B cell (primary cell): ENCODE results near the gene YIPF5. TPM values are rescaled to one million over a fixed set of nuclear protein-coding genes. Genes with fewer than 3 reads are reported as not detected.

Experiments
- ATAC-seq: fragments of 200-7000 bp; cut with Tn5 transposase; one replicate; pipeline ENCODE4 v1.10.0; 2021; ENCODE audit warnings: low read depth, mild to moderate bottlenecking, moderate number of reproducible peaks, moderate library complexity
- CTCF ChIA-PET: fragments of 350-600 bp; sonication (Branson Sonifier 250); formaldehyde crosslinking; loops from one replicate; lab custom pipeline; 2021; ENCODE audit warnings: antibody characterized with exemption, inconsistent platforms; lab: Charles Lee
- POLR2A ChIA-PET: fragments of 350-600 bp; sonication (Branson Sonifier 250); formaldehyde crosslinking; loops from one replicate; lab custom pipeline; 2021; ENCODE audit warnings: antibody characterized with exemption; lab: Charles Lee
- DNase-seq: peaks from one replicate; pipeline ENCODE4 v3.0.0; 2013
- H2AFZ ChIP-seq: 2 replicates; pipeline ENCODE4 v1.6.1; 2012; ENCODE audit warnings: mild to moderate bottlenecking, low read depth, low read length; ENCODE audit not compliant: insufficient read depth, poor library complexity, severe bottlenecking
- H3K27ac ChIP-seq, 2 donors: 1 replicate in 1 of 2; 2 replicates in 1 of 2; pipeline ENCODE4 v1.5.1; 2012 to 2013; ENCODE audit warnings: low read length in 2 of 2, mild to moderate bottlenecking in 2 of 2, moderate library complexity in 1 of 2
- H3K27me3 ChIP-seq, 4 experiments: fragments of 200-600 bp in 1 of 4; sonication (generic) in 1 of 4; replicated peaks in 1 of 4; 1 replicate in 2 of 4; 2 replicates in 2 of 4; pipeline versions ENCODE4 v1.6.1 to v1.7.0; 2013 to 2016; ENCODE audit warnings: low read length in 3 of 4, mild to moderate bottlenecking in 2 of 4, mixed read lengths in 1 of 4, moderate library complexity in 1 of 4; ENCODE audit not compliant: insufficient read depth in 4 of 4, control insufficient read depth in 3 of 4; ENCODE audit errors: control extremely low read depth in 1 of 4
- H3K36me3 ChIP-seq, 2 experiments: replicated peaks in 1 of 2; 1 replicate in 1 of 2; 2 replicates in 1 of 2; pipeline versions ENCODE4 v1.6.1 to v1.7.1; 2013; ENCODE audit warnings: low read length in 1 of 2; ENCODE audit not compliant: insufficient read depth in 2 of 2, control insufficient read depth in 1 of 2; ENCODE audit errors: control extremely low read depth in 1 of 2, extremely low read depth in 1 of 2
- H3K4me1 ChIP-seq, 2 donors: fragments of 200-600 bp in 1 of 2; sonication (generic) in 1 of 2; 1 replicate in 1 of 2; 2 replicates in 1 of 2; pipeline versions ENCODE4 v1.5.1 to v1.6.1; 2013 to 2017; ENCODE audit warnings: low read length in 2 of 2; ENCODE audit not compliant: control insufficient read depth in 2 of 2, insufficient read depth in 2 of 2
- H3K4me2 ChIP-seq: replicated peaks from 2 replicates; pipeline ENCODE3; 2012; ENCODE audit warnings: mild to moderate bottlenecking, low read depth, low read length; ENCODE audit not compliant: poor library complexity, severe bottlenecking
- H3K4me3 ChIP-seq, 5 experiments: fragments of 200-600 bp in 1 of 5; sonication (generic) in 1 of 5; 1 replicate in 3 of 5; 2 replicates in 2 of 5; pipeline versions ENCODE4 v1.5.1 to v1.7.0; 2011 to 2016; ENCODE audit warnings: low read length in 4 of 5, mild to moderate bottlenecking in 4 of 5, low read depth in 2 of 5, control low read depth in 1 of 5, moderate library complexity in 1 of 5; ENCODE audit not compliant: insufficient read depth in 1 of 5; ENCODE audit errors: control extremely low read depth in 1 of 5, extremely low read depth in 1 of 5
- H3K79me2 ChIP-seq: fragments of 200-600 bp; sonication (generic); one replicate; pipeline ENCODE4 v1.6.0; 2016; ENCODE audit warnings: low read length; ENCODE audit not compliant: control insufficient read depth, insufficient read depth
- H3K9ac ChIP-seq: fragments of 200-600 bp; sonication (generic); 2 replicates; pipeline ENCODE4 v1.6.1; 2017; ENCODE audit warnings: mild to moderate bottlenecking, low read length, moderate library complexity
- H3K9me3 ChIP-seq, 3 donors: one replicate each; pipeline versions ENCODE4 v1.6.1 to v1.7.1; 2013; ENCODE audit warnings: low read length in 2 of 3; ENCODE audit not compliant: control insufficient read depth in 2 of 3, insufficient read depth in 1 of 3; ENCODE audit errors: control extremely low read depth in 1 of 3
- H4K20me1 ChIP-seq: 2 replicates; pipeline ENCODE4 v1.6.0; 2012; ENCODE audit warnings: mild to moderate bottlenecking, low read length; ENCODE audit not compliant: insufficient read depth, control insufficient read depth, poor library complexity, severe bottlenecking
- H3K27ac Mint-ChIP-seq: one replicate; pipeline ENCODE4 v1.8.0; 2021; ENCODE audit warnings: mixed read lengths
- H3K27me3 Mint-ChIP-seq: one replicate; pipeline ENCODE4 v1.8.0; 2021; ENCODE audit warnings: mixed read lengths
- H3K4me1 Mint-ChIP-seq: one replicate; pipeline ENCODE4 v1.8.0; 2021; ENCODE audit warnings: mixed read lengths
- H3K4me3 Mint-ChIP-seq: one replicate; pipeline ENCODE4 v1.8.0; 2021; ENCODE audit warnings: mixed read lengths
- H3K9me3 Mint-ChIP-seq: one replicate; pipeline ENCODE4 v1.8.0; 2022; ENCODE audit warnings: mixed read lengths; ENCODE audit not compliant: insufficient read depth
- EZH2 ChIP-seq: IDR thresholded peaks from 2 replicates; pipeline ENCODE4 v1.6.1; 2012; ENCODE audit warnings: borderline replicate concordance, low read depth, mild to moderate bottlenecking, moderate library complexity, low read length; ENCODE audit not compliant: insufficient read depth, poor library complexity, severe bottlenecking
- WGBS: methylation state at CpG from one replicate; pipeline ENCODE4 v1.1.5; 2013; ENCODE audit warnings: missing lambda C conversion rate; ENCODE audit not compliant: insufficient coverage; 5-methylcytosine and 5-hydroxymethylcytosine counted together
- intact Hi-C: fragments of 100-400 bp; cut with micrococcal nuclease; formaldehyde crosslinking; loops from one replicate; pipeline ENCODE4 v1.10.0; 2022
- polyA plus RNA-seq: library from polyadenylated mRNA; depleted of rRNA; stranded (reverse); fragments of >200 nt; gene quantifications from 2 replicates; pipeline ENCODE4 v1.2.3, GENCODE V29; 2012
- total RNA-seq, 2 donors: library from RNA; stranded (reverse); fragments of 120-200 nt in 1 of 2; gene quantifications; 1 replicate in 1 of 2; 2 replicates in 1 of 2; pipeline versions ENCODE4 v1.2.3 to v1.2.4, GENCODE V29; 2013 to 2022
- TF ChIP-seq, protein P1 (sequence below): fragments of 200-600 bp; IDR thresholded peaks from one replicate; pipeline ENCODE4 v1.8.0; 2022; ENCODE audit warnings: antibody characterized with exemption, mild to moderate bottlenecking

Gene YIPF5
- total and polyA plus RNA-seq, 2 donors (not counting 1 experiment from before 2014, with no cell fraction given), result 7.2 to 24.0 TPM

DNA sequence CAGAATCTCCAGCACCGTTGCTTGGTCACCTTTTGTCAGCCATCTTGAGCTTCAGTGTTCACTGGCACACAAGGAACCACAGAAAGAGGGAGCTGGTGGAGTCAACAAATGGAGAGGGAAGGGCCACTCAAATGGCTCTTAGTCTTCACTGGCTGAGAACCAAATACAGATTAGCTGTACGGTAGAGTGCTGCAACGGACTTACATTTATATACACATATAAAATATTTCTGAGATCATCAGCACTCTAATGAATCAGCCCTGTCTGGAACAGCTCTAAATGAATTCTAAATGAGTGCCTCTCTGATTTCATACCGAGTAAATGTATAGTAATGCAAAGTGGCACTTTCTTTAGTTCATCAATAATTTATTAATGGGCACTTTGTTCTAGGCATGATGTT, 25.0 kb upstream of the YIPF5 start:
- ChIA-PET POLR2A (interaction anchor here (0.8 kb wide), 1 partner anchor 25 kb away, joined by 3 read pairs; the partner anchor contains the start of genes KCTD16 and YIPF5), CTCF (interaction anchor here (1.2 to 1.9 kb wide), 4 partner anchors 8 to 371 kb away, joined by 4 to 7 read pairs (median 4); partner anchors contain the start of genes KCTD16 and YIPF5)
- H3K27ac ChIP-seq, result no peak overlapping the region
- H3K79me2 ChIP-seq, result no peaks in the 10 kb centered on the region
- Mint-ChIP-seq H3K4me3 (no peak overlapping the region), H3K4me1 (peaks cover 10% of the 10 kb centered on the region), H3K9me3 (no peaks in the 10 kb centered on the region), H3K27ac (no peak overlapping the region), H3K27me3 (peaks cover 14% of the 10 kb centered on the region)
- H3K36me3 ChIP-seq, result no peaks in the 10 kb centered on the region
- H3K4me2 ChIP-seq, result no peak overlapping the region
- ATAC-seq, result no peak
- H3K9me3 ChIP-seq, result no peaks in the 10 kb centered on the region
- intact Hi-C loops, result loop anchor here (10.0 kb wide), 1 partner anchor 1481 kb away; no protein-coding TSS in a partner anchor
- peaks cover 13 to 15% of the 10 kb centered on the region in 2 donors for H3K4me1 ChIP-seq
- TF ChIP-seq, protein P1, sequence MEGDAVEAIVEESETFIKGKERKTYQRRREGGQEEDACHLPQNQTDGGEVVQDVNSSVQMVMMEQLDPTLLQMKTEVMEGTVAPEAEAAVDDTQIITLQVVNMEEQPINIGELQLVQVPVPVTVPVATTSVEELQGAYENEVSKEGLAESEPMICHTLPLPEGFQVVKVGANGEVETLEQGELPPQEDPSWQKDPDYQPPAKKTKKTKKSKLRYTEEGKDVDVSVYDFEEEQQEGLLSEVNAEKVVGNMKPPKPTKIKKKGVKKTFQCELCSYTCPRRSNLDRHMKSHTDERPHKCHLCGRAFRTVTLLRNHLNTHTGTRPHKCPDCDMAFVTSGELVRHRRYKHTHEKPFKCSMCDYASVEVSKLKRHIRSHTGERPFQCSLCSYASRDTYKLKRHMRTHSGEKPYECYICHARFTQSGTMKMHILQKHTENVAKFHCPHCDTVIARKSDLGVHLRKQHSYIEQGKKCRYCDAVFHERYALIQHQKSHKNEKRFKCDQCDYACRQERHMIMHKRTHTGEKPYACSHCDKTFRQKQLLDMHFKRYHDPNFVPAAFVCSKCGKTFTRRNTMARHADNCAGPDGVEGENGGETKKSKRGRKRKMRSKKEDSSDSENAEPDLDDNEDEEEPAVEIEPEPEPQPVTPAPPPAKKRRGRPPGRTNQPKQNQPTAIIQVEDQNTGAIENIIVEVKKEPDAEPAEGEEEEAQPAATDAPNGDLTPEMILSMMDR, result no peak
- no peak for TF ChIP-seq EZH2
- no peaks in the 10 kb centered on the region for H4K20me1 ChIP-seq
- no peak overlapping the region for H3K4me3 ChIP-seq
- H2AFZ ChIP-seq, result no peak overlapping the region
- no peak for DNase-seq
- H3K9ac ChIP-seq, result no peak overlapping the region
- H3K27me3 ChIP-seq, result peaks cover 0 to 8% (median 0%) of the 10 kb centered on the region in 4 experiments
- 100% methylated on average over 1 of the region's 4 CpGs for WGBS

GRCh38 chr5:144194144-144194543, 23.7 kb upstream of the YIPF5 start:
- H3K9ac ChIP-seq, result no peak overlapping the region
- H3K27ac Mint-ChIP-seq, result no peak overlapping the region
- DNase-seq (no peak), ATAC-seq (no peak)
- H3K27ac ChIP-seq, result no peak overlapping the region
- H3K4me1 Mint-ChIP-seq, result peaks cover 20% of the 10 kb centered on the region
- POLR2A ChIA-PET, result no interaction called here
- no peaks in the 10 kb centered on the region for H3K36me3 ChIP-seq
- no CpG with 5 or more reads among the region's 2 CpGs for WGBS
- H3K4me3 Mint-ChIP-seq, result no peak overlapping the region
- no peak overlapping the region for H2AFZ ChIP-seq
- TF ChIP-seq, protein P1, result no peak
- no peak for TF ChIP-seq EZH2
- peaks cover 0 to 5% (median 0%) of the 10 kb centered on the region in 4 experiments for H3K27me3 ChIP-seq
- no peak overlapping the region for H3K4me2 ChIP-seq
- peaks cover 24 to 26% of the 10 kb centered on the region in 2 donors for H3K4me1 ChIP-seq
- no peaks in the 10 kb centered on the region for H3K9me3 Mint-ChIP-seq
- H4K20me1 ChIP-seq, result no peaks in the 10 kb centered on the region
- H3K79me2 ChIP-seq, result no peaks in the 10 kb centered on the region
- H3K4me3 ChIP-seq, result no peak overlapping the region
- intact Hi-C loops, result loop anchor here (5.0 to 10.0 kb wide), 5 partner anchors 792 to 1643 kb away; partner anchors contain the start of genes NR3C1 and PRELID2
- peaks cover 7% of the 10 kb centered on the region for H3K27me3 Mint-ChIP-seq
- H3K9me3 ChIP-seq, result no peaks in the 10 kb centered on the region
- CTCF ChIA-PET, result interaction anchor here (0.9 to 4.8 kb wide), 6 partner anchors 10 to 375 kb away, joined by 3 to 56 read pairs (median 20); partner anchors contain the start of genes KCTD16 and YIPF5
